Neuron (in vitro differentiated cells): ENCODE results near the gene FUZ.
A peak's percentile ranks its signal among the peaks of the same experiment; 100 is the strongest.

Experiments
- H2AFZ ChIP-seq: one replicate; pipeline ENCODE4 v1.6.1; 2013; ENCODE audit warnings: low read depth, mild to moderate bottlenecking, inconsistent platforms, low read length, moderate library complexity
- H3K27me3 ChIP-seq: one replicate; pipeline ENCODE4 v1.6.1; 2013; ENCODE audit warnings: low read length; ENCODE audit not compliant: insufficient read depth
- H3K36me3 ChIP-seq: one replicate; pipeline ENCODE4 v1.6.1; 2013; ENCODE audit warnings: low read length; ENCODE audit not compliant: insufficient read depth
- H3K4me1 ChIP-seq: one replicate; pipeline ENCODE4 v1.6.1; 2013; ENCODE audit warnings: low read length; ENCODE audit not compliant: insufficient read depth
- H3K4me3 ChIP-seq: 2 replicates; pipeline ENCODE4 v1.5.1; 2013; ENCODE audit warnings: mild to moderate bottlenecking, low read length, moderate library complexity
- H3K9me3 ChIP-seq: one replicate; pipeline ENCODE4 v1.6.1; 2013; ENCODE audit warnings: low read length

Gene FUZ, protein sequence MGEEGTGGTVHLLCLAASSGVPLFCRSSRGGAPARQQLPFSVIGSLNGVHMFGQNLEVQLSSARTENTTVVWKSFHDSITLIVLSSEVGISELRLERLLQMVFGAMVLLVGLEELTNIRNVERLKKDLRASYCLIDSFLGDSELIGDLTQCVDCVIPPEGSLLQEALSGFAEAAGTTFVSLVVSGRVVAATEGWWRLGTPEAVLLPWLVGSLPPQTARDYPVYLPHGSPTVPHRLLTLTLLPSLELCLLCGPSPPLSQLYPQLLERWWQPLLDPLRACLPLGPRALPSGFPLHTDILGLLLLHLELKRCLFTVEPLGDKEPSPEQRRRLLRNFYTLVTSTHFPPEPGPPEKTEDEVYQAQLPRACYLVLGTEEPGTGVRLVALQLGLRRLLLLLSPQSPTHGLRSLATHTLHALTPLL

DNA sequence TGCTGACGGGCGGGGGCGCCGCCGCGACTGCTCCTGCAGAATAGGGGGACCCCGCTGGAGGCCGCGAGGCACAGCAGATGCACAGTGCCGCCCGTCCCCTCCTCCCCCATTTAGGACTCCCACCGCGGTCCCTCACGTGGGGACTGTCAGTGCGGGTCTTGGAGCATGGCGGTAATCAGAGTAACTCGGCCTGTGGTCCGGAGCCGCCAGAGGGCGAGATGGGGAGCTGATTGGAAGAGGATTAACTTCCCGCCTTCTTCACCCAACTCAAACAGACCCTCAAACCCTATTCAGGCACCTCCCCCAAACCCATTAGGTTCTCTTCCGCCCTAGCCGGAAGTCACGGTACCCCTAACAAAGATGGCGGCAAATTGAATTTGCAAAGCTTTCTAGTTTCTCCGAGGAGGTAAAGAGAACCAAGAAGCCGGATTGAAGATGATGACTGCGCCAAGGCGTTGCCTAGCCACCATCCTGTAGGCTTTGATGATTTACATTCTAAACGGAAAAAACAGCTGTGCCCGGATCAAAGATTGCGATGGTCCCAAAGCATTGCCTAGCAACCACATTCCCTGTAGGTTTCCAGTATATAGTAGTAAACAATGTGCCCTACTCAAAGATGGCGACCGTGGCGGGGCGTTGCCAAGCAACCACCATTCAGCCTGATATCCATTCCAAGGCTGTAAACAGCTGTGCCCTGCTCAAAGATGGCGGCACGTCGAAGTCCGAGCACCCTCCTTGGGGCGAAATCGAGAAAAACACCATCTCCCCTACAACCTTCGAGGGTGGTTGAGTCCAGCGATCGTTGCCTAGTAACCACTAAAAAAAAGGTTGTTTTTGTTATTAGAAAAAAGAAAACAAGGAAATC lies at the start of gene FUZ:
Gene FUZ, minus strand, starts transcription at position 296 of the 865 bp plus-strand sequence. Its CDS starts 186 bp downstream, at position 110.
- Histone ChIP-seq H3K27me3 (no peaks in the 10 kb centered on the region), H3K36me3 (peaks cover under 1% of the 10 kb centered on the region), H3K4me1 (peaks cover 17% of the 10 kb centered on the region), H2AFZ (peak within 1 kb of the TSS; percentile 29), H3K9me3 (no peaks in the 10 kb centered on the region), H3K4me3 (peak within 1 kb of the TSS; percentile 76)

DNA sequence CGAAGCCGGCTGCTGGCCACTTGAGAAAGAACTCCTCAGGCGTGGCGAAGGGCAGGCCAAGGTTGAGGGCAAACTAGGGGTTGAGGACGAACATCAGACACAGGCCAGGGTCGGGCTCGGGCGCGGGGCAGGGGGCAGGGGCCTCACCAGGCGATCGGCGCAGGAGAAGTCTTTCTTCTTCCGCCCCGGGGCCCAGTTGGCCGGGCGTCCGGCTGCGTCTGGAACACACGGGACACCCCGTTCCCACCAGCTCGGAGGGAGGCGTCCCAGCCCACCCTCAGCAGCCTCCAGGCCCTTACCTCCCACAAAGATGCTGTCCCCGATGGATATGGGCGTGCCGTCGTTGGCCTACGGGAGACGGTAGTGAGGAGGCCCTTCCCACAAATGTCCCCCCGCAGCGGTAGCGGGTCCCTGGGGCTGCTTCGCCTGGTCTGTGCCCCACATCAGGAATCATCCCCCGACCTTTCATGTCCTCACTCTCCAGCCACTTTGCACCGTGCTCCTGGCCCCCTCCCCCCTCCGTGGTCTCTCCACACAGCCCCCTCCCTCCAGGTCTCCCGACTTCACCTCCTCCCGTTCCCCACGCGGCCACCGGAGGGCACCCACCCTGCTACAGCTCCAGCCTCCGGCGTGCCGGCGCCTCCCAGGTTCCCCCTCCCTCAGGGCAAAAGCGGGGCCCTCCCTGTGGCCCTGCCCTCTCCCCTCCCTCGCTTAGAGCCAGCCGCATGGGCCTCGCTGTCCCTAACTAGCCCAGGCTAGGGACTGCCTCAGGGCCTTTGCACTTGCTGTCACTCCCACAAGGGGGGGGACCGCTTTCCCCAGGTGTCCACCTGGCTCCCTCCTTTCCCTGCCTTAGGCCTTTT lies 49.5 kb upstream of the FUZ start:
- H3K36me3 ChIP-seq = peaks cover 64% of the 10 kb centered on the region
- H3K27me3 ChIP-seq = no peaks in the 10 kb centered on the region
- H2AFZ ChIP-seq = no peak overlapping the region
- H3K9me3 ChIP-seq = no peaks in the 10 kb centered on the region
- H3K4me1 ChIP-seq = peaks cover 15% of the 10 kb centered on the region
- no peak overlapping the region for H3K4me3 ChIP-seq

DNA sequence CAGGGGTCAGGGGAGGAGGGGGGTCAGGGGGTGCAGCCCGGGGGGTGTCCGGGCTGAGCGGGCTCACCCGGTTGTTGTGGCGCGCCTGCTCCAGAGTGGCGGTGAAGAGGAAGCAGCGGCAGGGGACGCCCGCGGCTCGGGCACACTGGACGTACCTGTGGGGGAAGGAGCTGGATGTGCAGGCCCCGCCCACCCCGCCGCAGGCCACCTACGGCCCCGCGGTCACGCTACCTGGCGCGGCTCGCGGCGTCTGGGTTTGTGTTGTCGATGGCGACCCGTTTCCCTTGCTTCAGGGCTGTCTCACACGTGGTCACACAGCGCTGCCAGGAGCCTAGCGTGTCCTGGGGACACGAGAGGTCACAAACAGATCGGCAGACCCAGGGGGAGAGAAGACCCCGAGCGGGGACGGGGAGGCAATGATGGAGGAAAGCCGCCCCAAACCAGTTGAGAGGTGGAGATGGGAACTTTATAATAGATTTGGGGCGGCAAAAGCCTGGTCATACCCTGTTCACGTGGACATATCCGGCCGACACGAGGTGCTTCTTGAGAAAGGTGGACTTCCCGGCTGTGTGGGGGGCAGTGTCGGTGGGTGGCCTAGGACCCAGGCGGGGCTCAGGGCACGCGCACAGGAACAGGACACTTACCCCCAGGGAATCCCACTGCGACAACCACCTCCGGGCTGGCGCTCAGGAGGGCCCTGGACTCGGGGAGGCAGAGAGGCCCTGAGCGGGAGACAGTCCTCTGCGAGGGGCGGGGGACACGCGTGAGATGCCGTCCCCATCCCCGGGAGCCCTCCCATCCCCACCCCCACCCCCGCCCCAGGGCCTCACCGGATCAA lies 48.7 kb upstream of the FUZ start:
- Histone ChIP-seq H3K36me3 (peaks cover 72% of the 10 kb centered on the region), H3K4me1 (peaks cover 14% of the 10 kb centered on the region), H3K9me3 (no peaks in the 10 kb centered on the region), H3K27me3 (no peaks in the 10 kb centered on the region), H2AFZ (no peak overlapping the region), H3K4me3 (no peak overlapping the region)

DNA sequence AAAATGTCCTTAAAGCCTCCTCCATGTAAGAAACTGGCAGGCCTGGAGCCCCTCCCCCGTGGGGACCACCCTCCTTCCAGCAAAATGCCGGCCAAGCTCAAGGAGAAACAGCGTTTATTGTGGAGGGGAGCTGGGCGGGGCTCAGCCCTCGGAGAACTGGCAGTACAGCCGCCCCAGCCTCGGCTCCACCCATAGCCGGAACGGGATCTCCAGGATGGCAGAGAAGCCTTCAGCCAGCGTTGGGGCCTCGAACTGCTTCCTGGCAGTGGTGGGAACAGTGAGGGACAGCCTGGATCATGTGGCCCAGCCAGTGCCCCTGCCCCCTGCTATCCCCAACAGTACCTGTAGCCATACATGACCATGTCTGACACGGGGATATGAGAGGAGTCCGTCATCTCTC lies 48.0 kb upstream of the FUZ start:
- H3K36me3 ChIP-seq = peaks cover 78% of the 10 kb centered on the region
- no peaks in the 10 kb centered on the region for H3K27me3 ChIP-seq
- no peak overlapping the region for H2AFZ ChIP-seq

DNA sequence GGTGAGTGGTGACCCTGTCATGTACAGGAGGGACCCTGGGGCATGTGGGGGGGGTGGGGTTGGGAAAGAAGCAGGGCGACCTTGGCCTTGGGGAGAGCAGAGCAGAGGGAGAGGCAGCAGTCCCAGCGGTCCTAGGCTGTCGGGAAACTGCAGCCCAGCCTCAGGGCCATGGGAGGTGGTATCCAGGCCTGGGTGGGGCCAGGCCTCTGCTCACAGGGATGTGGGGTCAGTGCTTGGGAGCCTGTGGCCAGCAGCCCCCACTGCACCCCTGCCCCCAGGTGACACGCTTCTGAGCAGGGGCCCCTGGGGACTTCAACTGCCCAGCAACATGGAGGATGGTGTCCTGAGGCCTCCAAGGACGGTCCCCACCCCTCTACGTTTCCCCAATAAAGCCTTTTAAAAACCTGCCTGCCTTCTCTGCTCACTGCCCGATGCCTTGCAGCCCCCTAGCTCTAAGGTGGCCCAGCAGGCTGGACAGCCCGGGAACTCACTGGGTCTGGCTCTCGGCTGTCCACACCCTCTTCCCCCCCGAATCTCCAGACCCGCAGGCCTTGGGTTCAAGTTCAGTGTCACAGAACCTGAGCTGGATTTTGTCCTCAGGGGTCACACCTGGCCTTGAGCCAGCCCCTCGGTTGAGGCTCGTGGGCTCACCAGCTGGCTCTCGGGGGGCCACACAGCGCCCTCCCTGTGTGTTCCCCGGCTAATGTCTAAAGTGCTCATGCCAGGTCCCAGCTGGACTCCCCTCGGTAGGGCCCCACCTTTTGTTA lies 47.4 kb upstream of the FUZ start:
- H3K9me3 ChIP-seq = no peaks in the 10 kb centered on the region
- no peaks in the 10 kb centered on the region for H3K27me3 ChIP-seq
- no peak overlapping the region for H3K4me3 ChIP-seq
- peaks cover 84% of the 10 kb centered on the region for H3K36me3 ChIP-seq
- no peak overlapping the region for H2AFZ ChIP-seq
- H3K4me1 ChIP-seq = peaks cover 2% of the 10 kb centered on the region

More for the DNA sequence above, 48.0 kb upstream of the FUZ start:
- Histone ChIP-seq H3K4me3 (no peak overlapping the region), H3K4me1 (peaks cover 7% of the 10 kb centered on the region), H3K9me3 (no peaks in the 10 kb centered on the region)

DNA sequence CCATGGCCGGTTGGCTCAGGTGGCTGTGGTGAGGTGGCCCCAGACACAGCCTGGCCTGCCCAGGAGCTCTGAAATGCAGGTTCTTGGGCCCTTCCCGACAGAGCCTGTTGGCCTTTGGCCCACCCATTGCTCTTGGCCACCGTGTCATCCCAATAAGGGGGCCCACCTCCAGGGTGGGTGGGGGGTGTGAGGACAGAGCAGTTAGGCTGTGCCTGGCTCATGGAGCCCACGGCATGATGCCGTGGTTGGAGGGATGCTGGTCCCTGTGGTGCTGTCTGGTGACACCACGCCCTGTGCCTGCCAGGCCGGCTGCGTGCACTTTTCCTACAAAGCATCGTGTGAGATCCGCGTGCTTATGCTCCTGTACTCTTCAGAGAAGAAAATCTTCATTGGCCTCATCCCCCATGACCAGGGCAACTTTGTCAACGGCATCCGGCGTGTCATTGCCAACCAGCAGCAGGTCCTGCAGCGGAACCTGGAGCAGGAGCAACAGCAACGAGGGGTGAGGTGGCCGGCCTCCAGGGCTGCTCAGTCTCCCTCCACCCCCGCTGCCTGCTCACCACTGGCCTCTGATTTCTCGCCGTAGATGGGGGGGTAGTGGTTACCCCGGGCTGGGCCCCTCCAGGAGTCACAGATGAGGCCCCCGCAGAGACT lies 46.7 kb upstream of the FUZ start:
- no peaks in the 10 kb centered on the region for H3K9me3 ChIP-seq
- H3K4me1 ChIP-seq = no peaks in the 10 kb centered on the region
- no peaks in the 10 kb centered on the region for H3K27me3 ChIP-seq
- peaks cover 88% of the 10 kb centered on the region for H3K36me3 ChIP-seq
- H3K4me3 ChIP-seq = no peak overlapping the region
- H2AFZ ChIP-seq = no peak overlapping the region

DNA sequence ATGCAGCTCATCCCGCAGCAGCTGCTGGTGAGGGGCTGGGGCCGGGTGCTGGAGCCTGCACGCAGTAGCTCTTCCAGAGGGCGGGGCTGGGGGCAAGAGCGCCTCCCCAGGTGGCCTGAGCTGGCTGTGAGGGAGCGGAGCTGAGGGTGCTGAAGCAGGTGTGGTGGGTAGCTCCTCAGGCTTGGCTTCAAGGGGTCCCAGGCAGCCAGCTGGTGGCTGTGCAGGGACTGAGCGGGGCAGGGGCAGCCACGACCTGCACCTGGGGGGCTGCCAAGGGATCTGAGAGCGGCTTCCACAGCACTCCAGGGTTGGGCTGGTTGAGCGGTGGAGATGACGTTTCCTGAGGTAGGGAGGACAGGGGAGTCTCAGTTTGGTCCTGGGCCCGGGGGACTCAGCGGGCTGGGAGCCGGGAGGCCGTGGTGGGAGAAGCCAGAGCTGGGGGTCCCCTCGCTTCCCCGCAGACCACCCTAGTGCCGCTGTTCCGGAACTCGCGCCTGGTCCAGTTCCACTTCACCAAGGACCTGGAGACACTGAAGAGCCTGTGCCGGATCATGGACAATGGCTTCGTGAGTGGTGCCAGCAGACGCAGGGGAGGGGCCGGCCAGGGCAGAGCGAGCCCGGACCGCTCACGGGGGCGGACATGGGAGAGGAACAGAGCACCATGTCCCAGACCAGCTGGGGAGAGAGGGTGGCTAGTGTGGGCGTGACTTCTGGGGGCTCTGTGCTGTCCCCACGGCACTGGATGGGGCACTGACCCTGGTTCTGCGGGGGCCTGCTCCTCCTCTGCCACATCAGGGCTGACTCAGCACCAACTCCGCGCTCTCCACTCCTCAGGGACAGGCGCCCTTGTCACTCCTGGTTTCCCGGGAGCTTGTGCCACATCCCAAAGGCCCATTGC lies 45.2 kb upstream of the FUZ start:
- H3K27me3 ChIP-seq = no peaks in the 10 kb centered on the region
- no peak overlapping the region for H3K4me3 ChIP-seq
- H3K4me1 ChIP-seq = no peaks in the 10 kb centered on the region
- no peak overlapping the region for H2AFZ ChIP-seq
- peaks cover 84% of the 10 kb centered on the region for H3K36me3 ChIP-seq
- no peaks in the 10 kb centered on the region for H3K9me3 ChIP-seq

DNA sequence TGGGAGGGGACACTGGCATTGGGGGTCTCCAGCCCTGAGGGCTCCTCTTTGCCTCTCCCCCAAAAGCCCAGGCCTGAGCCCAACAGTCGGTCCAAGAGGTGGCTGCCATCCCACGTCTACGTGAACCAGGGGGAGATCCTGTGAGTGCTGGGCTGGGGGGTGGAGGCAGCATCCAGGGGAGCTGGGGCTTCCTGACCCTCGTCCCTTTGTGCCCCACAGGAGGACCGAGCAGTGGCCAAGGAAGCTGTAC lies 44.7 kb upstream of the FUZ start:
- Histone ChIP-seq H3K4me1 (peaks cover 4% of the 10 kb centered on the region), H2AFZ (no peak overlapping the region), H3K36me3 (peaks cover 82% of the 10 kb centered on the region), H3K27me3 (no peaks in the 10 kb centered on the region), H3K4me3 (no peak overlapping the region), H3K9me3 (no peaks in the 10 kb centered on the region)

DNA sequence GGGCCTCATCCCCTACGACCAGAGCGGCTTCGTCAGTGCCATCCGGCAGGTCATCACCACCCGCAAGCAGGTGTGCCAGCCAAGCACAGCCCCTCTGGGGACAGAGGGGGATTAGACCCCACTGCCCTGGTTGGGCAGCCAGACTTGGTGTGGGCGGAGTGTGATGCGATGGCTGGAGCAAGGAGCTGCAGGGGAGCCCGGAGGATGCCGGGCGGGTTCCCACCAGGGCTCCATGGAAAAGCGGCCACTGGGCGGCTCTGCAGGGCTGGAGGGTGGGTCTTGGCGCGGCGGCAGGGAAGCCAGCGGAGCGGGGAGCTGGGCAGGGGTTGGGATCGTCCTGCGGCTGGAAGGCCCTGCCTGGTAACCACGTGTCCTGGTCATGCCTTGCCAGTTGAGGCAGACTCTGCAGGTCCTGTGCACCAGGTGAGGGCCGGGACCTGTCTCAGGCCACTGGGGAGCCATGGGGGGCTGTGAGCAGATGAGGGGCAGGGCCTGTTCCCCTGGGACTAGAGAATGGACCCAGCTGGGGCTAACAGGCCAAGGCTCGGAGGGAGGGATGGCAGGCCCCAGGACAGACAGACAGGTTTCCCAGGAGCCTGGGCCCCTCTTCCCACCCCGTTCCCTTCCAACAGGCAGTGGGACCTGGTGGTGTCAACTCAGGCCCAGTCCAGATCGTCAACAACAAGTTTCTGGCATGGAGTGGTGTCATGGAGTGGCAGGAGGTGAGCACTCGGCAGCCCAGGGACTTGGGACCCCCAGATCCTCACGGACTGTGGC lies 44.2 kb upstream of the FUZ start:
- Histone ChIP-seq H3K27me3 (no peaks in the 10 kb centered on the region), H3K9me3 (no peaks in the 10 kb centered on the region), H2AFZ (no peak overlapping the region), H3K4me1 (peaks cover 9% of the 10 kb centered on the region), H3K36me3 (peaks cover 83% of the 10 kb centered on the region), H3K4me3 (no peak overlapping the region)

DNA sequence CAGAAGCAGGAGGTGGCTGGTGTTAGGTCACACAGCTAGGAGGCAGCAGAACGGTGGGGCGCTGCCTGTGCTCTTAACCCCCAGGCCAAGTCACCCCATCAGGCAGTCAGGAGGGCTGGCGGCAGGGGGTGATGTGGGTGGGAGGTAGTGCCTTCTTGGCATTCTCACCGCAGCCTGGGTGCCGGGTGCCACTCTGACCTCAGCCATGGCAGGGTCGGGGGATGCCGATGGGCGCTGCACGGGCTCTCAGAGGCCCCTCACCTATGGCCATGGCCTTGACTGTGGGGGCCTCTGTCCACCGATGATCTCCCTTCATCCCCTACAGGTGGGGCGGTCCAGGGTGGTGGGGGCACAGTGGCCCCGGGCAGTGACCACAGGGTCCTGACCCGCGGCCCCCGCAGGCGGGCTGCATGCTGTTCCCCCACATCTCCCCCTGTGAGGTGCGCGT lies 43.5 kb upstream of the FUZ start:
- Histone ChIP-seq H2AFZ (no peak overlapping the region), H3K27me3 (no peaks in the 10 kb centered on the region), H3K4me1 (peaks cover 13% of the 10 kb centered on the region), H3K36me3 (peaks cover 79% of the 10 kb centered on the region), H3K4me3 (no peak overlapping the region), H3K9me3 (no peaks in the 10 kb centered on the region)
